ENCODE data around the gene HS1BP3. TPM values are rescaled to one million over a fixed set of nuclear protein-coding genes. Genes with fewer than 3 reads are reported as not detected.
A peak's percentile ranks its signal among the peaks of the same experiment; 100 is the strongest.

HS1BP3 gene
- total and polyA plus RNA-seq, 2 experiments from 2014 or later: 10.5 to 10.6 TPM

- no peaks in the 10 kb centered on the region for H3K36me3 ChIP-seq (ENCODE audit: low read depth)
- H3K4me1 ChIP-seq (ENCODE audit: insufficient read depth): peaks cover 26% of the 10 kb centered on the region
- H3K9me3 ChIP-seq (ENCODE audit: low read depth): no peaks in the 10 kb centered on the region
- peak; percentile 94 for DNase-seq
- H2AFZ ChIP-seq: no peak overlapping the region
- no peaks in the 10 kb centered on the region for H4K20me1 ChIP-seq (ENCODE audit: insufficient read depth)
- in situ Hi-C loops (cut with MboI): no loop called here
- H3K79me2 ChIP-seq (ENCODE audit: insufficient read depth): no peaks in the 10 kb centered on the region
- H3K27me3 ChIP-seq (replicated peaks; ENCODE audit: insufficient read depth): no peaks in the 10 kb centered on the region
- H3K4me3 ChIP-seq: no peak overlapping the region
- no peaks in the 10 kb centered on the region for H3K9me2 ChIP-seq (ENCODE audit: insufficient read depth)
- TF ChIP-seq EZH2 (IDR thresholded peaks at IDR 0.05; ENCODE audit: insufficient read depth, poor library complexity, severe bottlenecking) (no peak), EZH2phosphoT487 (IDR thresholded peaks at IDR 0.05; ENCODE audit: insufficient read depth, low read depth) (no peak)
- H3K4me2 ChIP-seq (ENCODE audit: unreplicated experiment): peak overlapping the region; percentile 68
- WGBS, 2 experiments (ENCODE audit: low coverage in 1 of 2, low lambda C conversion rate in 2 of 2, missing lambda C conversion rate in 2 of 2): 51 to 57% methylated on average over 11 of the region's 11 CpGs
- peak overlapping the region; percentile 11; the same call in 1 of the 2 replicates for H3K9ac ChIP-seq
- peaks cover 24% of the 10 kb centered on the region for H3F3A ChIP-seq (ENCODE audit: insufficient read depth)
- H3K27ac ChIP-seq: peak overlapping the region; percentile 64
These were observed 66.2 kb downstream of the HS1BP3 start for GRCh38 chr2:20584399-20585358.

DNA sequence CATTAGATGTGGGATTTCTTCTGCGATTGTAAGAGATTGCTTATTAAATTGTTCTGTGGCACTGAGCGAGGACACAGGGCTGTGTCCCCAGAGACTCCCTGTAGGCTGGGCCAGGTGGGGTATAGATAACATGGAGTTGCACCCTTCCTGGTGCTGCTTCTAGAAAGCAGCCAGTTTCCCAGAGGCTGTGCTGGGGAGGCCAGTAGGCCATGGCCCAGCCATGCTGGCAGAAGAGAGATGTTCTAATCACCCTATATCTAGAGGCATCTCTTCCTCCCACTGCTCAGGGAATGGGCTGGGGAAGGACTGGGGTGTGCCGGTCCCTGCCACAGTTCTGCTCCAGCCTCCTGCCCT, 66.9 kb downstream of the HS1BP3 start:
- Histone ChIP-seq H2AFZ (no peak overlapping the region), H3K36me3 (ENCODE audit: low read depth) (no peaks in the 10 kb centered on the region), H3K27ac (peak overlapping the region; percentile 64), H4K20me1 (ENCODE audit: insufficient read depth) (no peaks in the 10 kb centered on the region), H3K4me2 (ENCODE audit: unreplicated experiment) (peak overlapping the region; percentile 68), H3K4me1 (ENCODE audit: insufficient read depth) (peaks cover 27% of the 10 kb centered on the region), H3K4me3 (no peak overlapping the region), H3K79me2 (ENCODE audit: insufficient read depth) (no peaks in the 10 kb centered on the region), H3F3A (ENCODE audit: insufficient read depth) (peaks cover 22% of the 10 kb centered on the region), H3K27me3 (replicated peaks; ENCODE audit: insufficient read depth) (no peaks in the 10 kb centered on the region), H3K9me2 (ENCODE audit: insufficient read depth) (no peaks in the 10 kb centered on the region), H3K9me3 (ENCODE audit: low read depth) (no peaks in the 10 kb centered on the region), H3K9ac (no peak overlapping the region)
- no peak for DNase-seq
- in situ Hi-C loops (cut with MboI): no loop called here
- TF ChIP-seq EZH2phosphoT487 (IDR thresholded peaks at IDR 0.05; ENCODE audit: insufficient read depth, low read depth) (no peak), EZH2 (IDR thresholded peaks at IDR 0.05; ENCODE audit: insufficient read depth, poor library complexity, severe bottlenecking) (no peak)
- WGBS, 2 experiments (ENCODE audit: low coverage in 1 of 2, low lambda C conversion rate in 2 of 2, missing lambda C conversion rate in 2 of 2): 50% methylated on average over 3 of the region's 3 CpGs

DNA sequence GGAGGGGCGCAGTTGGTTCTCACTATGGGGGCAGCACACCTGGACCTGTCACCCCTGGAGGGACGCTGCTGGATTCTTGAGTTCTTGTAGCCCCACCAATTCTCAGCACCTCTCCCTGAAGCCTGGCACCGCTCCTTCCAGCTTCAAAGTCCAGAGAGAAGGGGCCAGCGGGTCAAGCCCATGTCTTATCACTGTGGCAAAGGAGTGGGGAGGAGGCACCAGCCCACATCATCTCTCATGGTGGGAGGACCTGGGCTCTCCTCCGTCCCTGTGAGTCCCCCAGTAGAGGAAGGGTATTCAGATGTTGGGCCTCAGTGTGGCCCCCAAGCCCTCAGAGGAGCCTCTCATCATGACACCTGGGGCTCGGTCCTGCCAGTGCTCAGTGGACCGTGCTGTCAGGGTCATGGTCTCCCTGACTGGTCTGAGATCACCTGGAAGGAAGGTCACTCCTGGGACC, 67.4 kb downstream of the HS1BP3 start:
- Histone ChIP-seq H3K4me1 (ENCODE audit: insufficient read depth) (peaks cover 33% of the 10 kb centered on the region), H4K20me1 (ENCODE audit: insufficient read depth) (no peaks in the 10 kb centered on the region), H3K4me2 (ENCODE audit: unreplicated experiment) (no peak overlapping the region), H3K4me3 (no peak overlapping the region), H3F3A (ENCODE audit: insufficient read depth) (peaks cover 28% of the 10 kb centered on the region), H3K27ac (no peak overlapping the region; the same call in 1 of the 2 replicates), H3K79me2 (ENCODE audit: insufficient read depth) (no peaks in the 10 kb centered on the region), H3K9ac (no peak overlapping the region), H3K27me3 (replicated peaks; ENCODE audit: insufficient read depth) (no peaks in the 10 kb centered on the region), H3K9me2 (ENCODE audit: insufficient read depth) (no peaks in the 10 kb centered on the region), H3K36me3 (ENCODE audit: low read depth) (no peaks in the 10 kb centered on the region), H2AFZ (no peak overlapping the region), H3K9me3 (ENCODE audit: low read depth) (no peaks in the 10 kb centered on the region)
- no peak for TF ChIP-seq EZH2phosphoT487 (IDR thresholded peaks at IDR 0.05; ENCODE audit: insufficient read depth, low read depth)
- TF ChIP-seq EZH2 (IDR thresholded peaks at IDR 0.05; ENCODE audit: insufficient read depth, poor library complexity, severe bottlenecking): no peak
- no peak for DNase-seq
- in situ Hi-C loops (cut with MboI): no loop called here
- 99 to 100% methylated on average over 7 of the region's 7 CpGs for WGBS, 2 experiments (ENCODE audit: low coverage in 1 of 2, low lambda C conversion rate in 2 of 2, missing lambda C conversion rate in 2 of 2)

GRCh38 chr2:20582600-20583221, 68.2 kb downstream of the HS1BP3 start:
- H3F3A ChIP-seq (ENCODE audit: insufficient read depth): peaks cover 34% of the 10 kb centered on the region
- 78 to 86% methylated on average over 5 of the region's 5 CpGs for WGBS, 2 experiments (ENCODE audit: low coverage in 1 of 2, low lambda C conversion rate in 2 of 2, missing lambda C conversion rate in 2 of 2)
- H3K27ac ChIP-seq: no peak overlapping the region
- in situ Hi-C loops (cut with MboI): no loop called here
- H2AFZ ChIP-seq: no peak overlapping the region
- no peak overlapping the region for H3K9ac ChIP-seq
- H3K4me3 ChIP-seq: no peak overlapping the region
- H4K20me1 ChIP-seq (ENCODE audit: insufficient read depth): no peaks in the 10 kb centered on the region
- TF ChIP-seq EZH2phosphoT487 (IDR thresholded peaks at IDR 0.05; ENCODE audit: insufficient read depth, low read depth) (no peak), EZH2 (IDR thresholded peaks at IDR 0.05; ENCODE audit: insufficient read depth, poor library complexity, severe bottlenecking) (no peak)
- no peaks in the 10 kb centered on the region for H3K36me3 ChIP-seq (ENCODE audit: low read depth)
- H3K9me2 ChIP-seq (ENCODE audit: insufficient read depth): no peaks in the 10 kb centered on the region
- no peak overlapping the region for H3K4me2 ChIP-seq (ENCODE audit: unreplicated experiment)
- no peaks in the 10 kb centered on the region for H3K9me3 ChIP-seq (ENCODE audit: low read depth)
- H3K4me1 ChIP-seq (ENCODE audit: insufficient read depth): peaks cover 38% of the 10 kb centered on the region
- DNase-seq: no peak
- no peaks in the 10 kb centered on the region for H3K79me2 ChIP-seq (ENCODE audit: insufficient read depth)
- H3K27me3 ChIP-seq (replicated peaks; ENCODE audit: insufficient read depth): no peaks in the 10 kb centered on the region

All from GM23248 (cell line).